ENCODE measurements around the gene PTPRN2. TPM values are rescaled to one million over a fixed set of nuclear protein-coding genes. Genes with fewer than 3 reads are reported as not detected.

The PTPRN2 gene
- total RNA-seq, 1 experiment from 2014 or later, result 1.1 TPM

DNA sequence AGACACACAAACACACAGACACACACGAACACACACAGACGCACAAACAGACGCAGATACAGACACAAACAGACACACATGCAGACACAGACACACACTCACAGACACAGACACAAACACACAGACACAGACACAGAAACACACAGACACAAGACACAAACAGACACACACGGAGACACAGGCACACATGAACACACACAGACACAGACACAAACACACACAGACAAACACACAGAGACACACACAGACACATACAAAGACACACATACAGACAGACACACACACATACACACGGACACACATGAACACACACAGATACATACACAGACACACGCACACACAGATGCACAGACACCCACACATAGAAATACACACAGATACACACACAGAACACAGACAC lies 815.9 kb downstream of the PTPRN2 start:
- TF ChIP-seq, protein P1, sequence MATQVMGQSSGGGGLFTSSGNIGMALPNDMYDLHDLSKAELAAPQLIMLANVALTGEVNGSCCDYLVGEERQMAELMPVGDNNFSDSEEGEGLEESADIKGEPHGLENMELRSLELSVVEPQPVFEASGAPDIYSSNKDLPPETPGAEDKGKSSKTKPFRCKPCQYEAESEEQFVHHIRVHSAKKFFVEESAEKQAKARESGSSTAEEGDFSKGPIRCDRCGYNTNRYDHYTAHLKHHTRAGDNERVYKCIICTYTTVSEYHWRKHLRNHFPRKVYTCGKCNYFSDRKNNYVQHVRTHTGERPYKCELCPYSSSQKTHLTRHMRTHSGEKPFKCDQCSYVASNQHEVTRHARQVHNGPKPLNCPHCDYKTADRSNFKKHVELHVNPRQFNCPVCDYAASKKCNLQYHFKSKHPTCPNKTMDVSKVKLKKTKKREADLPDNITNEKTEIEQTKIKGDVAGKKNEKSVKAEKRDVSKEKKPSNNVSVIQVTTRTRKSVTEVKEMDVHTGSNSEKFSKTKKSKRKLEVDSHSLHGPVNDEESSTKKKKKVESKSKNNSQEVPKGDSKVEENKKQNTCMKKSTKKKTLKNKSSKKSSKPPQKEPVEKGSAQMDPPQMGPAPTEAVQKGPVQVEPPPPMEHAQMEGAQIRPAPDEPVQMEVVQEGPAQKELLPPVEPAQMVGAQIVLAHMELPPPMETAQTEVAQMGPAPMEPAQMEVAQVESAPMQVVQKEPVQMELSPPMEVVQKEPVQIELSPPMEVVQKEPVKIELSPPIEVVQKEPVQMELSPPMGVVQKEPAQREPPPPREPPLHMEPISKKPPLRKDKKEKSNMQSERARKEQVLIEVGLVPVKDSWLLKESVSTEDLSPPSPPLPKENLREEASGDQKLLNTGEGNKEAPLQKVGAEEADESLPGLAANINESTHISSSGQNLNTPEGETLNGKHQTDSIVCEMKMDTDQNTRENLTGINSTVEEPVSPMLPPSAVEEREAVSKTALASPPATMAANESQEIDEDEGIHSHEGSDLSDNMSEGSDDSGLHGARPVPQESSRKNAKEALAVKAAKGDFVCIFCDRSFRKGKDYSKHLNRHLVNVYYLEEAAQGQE (IDR thresholded peaks at IDR 0.05; ENCODE audit: insufficient read depth in 1 of 2, low read depth in 2 of 2, low read length in 1 of 2), result no peak
- no peak for TF ChIP-seq TCF7L2 (IDR thresholded peaks at IDR 0.05; ENCODE audit: low read depth, low read length)
- TF ChIP-seq CTCF (IDR thresholded peaks at IDR 0.05), result no peak
- no peak for TF ChIP-seq SIN3A (IDR thresholded peaks at IDR 0.05; ENCODE audit: borderline replicate concordance, insufficient read depth, low read depth, low read length)
- no peaks in the 10 kb centered on the region for H3K36me3 ChIP-seq (ENCODE audit: control insufficient read depth, insufficient read depth, low read length)
- H3K27ac ChIP-seq (ENCODE audit: low read length), result no peak overlapping the region
- DNase-seq (ENCODE audit: low read depth, low spot score) (no peak), ATAC-seq (no peak)
- peaks cover 1% of the 10 kb centered on the region; the same call in 1 of the 2 replicates for H3K27me3 ChIP-seq (ENCODE audit: control insufficient read depth, insufficient read depth, low read length)
- ChIA-PET POLR2A (no interaction called here), CTCF (no interaction called here)
- intact Hi-C loops (cut with micrococcal nuclease; ENCODE audit: unreplicated experiment), result no loop called here
- H3K4me1 ChIP-seq (ENCODE audit: control insufficient read depth, insufficient read depth, low read length), result no peaks in the 10 kb centered on the region
- no peak overlapping the region for H3K4me3 ChIP-seq (ENCODE audit: low read depth in 2 of 2, low read length in 2 of 2)
- no peaks in the 10 kb centered on the region for H3K9me3 ChIP-seq (ENCODE audit: control insufficient read depth, insufficient read depth, low read depth, low read length)
- no TSS peak for BruUV-seq (replicated peaks)
- in situ Hi-C loops (cut with HindIII; ENCODE audit: low pct_unique_long_range_greater_than_20kb, low sequenced_read_pairs), result no loop called here

- ChIA-PET CTCF (no interaction called here), POLR2A (no interaction called here)
- no TSS peak for BruUV-seq (replicated peaks)
- in situ Hi-C loops (cut with HindIII; ENCODE audit: low pct_unique_long_range_greater_than_20kb, low sequenced_read_pairs), result no loop called here
- TF ChIP-seq, protein P1 (IDR thresholded peaks at IDR 0.05; ENCODE audit: insufficient read depth in 1 of 2, low read depth in 2 of 2, low read length in 1 of 2), result no peak
- TF ChIP-seq CTCF (IDR thresholded peaks at IDR 0.05) (no peak), POLR2AphosphoS5 (IDR thresholded peaks at IDR 0.05; ENCODE audit: low read depth, low read length) (no peak), TCF7L2 (IDR thresholded peaks at IDR 0.05; ENCODE audit: low read depth, low read length) (no peak), SIN3A (IDR thresholded peaks at IDR 0.05; ENCODE audit: borderline replicate concordance, insufficient read depth, low read depth, low read length) (no peak)
- H3K4me1 ChIP-seq (ENCODE audit: control insufficient read depth, insufficient read depth, low read length), result no peaks in the 10 kb centered on the region
- intact Hi-C loops (cut with micrococcal nuclease; ENCODE audit: unreplicated experiment), result no loop called here
- ATAC-seq, result no peak
- H3K9me3 ChIP-seq (ENCODE audit: control insufficient read depth, insufficient read depth, low read depth, low read length), result no peaks in the 10 kb centered on the region
- H3K36me3 ChIP-seq (ENCODE audit: control insufficient read depth, insufficient read depth, low read length), result no peaks in the 10 kb centered on the region
- H3K4me3 ChIP-seq (ENCODE audit: low read depth in 2 of 2, low read length in 2 of 2), result no peak overlapping the region
- no peak overlapping the region for H3K27ac ChIP-seq (ENCODE audit: low read length)
- no peaks in the 10 kb centered on the region; the same call in 1 of the 2 replicates for H3K27me3 ChIP-seq (ENCODE audit: control insufficient read depth, insufficient read depth, low read length)
- no peak for DNase-seq (ENCODE audit: low read depth, low spot score)
These were observed 816.8 kb downstream of the PTPRN2 start for GRCh38 chr7:157770716-157771320.
